K562 (cell line): Measurements from ENCODE around the gene MDC1. TPM values are rescaled to one million over a fixed set of nuclear protein-coding genes. Genes with fewer than 3 reads are reported as not detected.

Experiments
- ATF1 ChIP-seq, 2 experiments: fragments of 450-650 bp in 1 of 2; IDR thresholded peaks; 2 replicates each; pipeline ENCODE4 v1.6.1; 2016; ENCODE audit warnings: missing compliant biosample characterization in 1 of 2, missing genetic modification characterization in 1 of 2
- DIDO1 ChIP-seq: fragments of 450-650 bp; IDR thresholded peaks from 2 replicates; pipeline ENCODE4 v1.6.1; 2016; ENCODE audit warnings: low read depth, missing biosample characterization, missing genetic modification characterization
- ELF2 ChIP-seq: fragments of 250-450 bp; sonication (Bioruptor Pico); IDR thresholded peaks from 2 replicates; pipeline ENCODE4 v1.5.0; 2021; ENCODE audit warnings: mild to moderate bottlenecking
- FOXA3 ChIP-seq, 2 experiments: fragments of 450-650 bp in 1 of 2; sonication (generic) in 1 of 2; formaldehyde crosslinking; IDR thresholded peaks in 1 of 2; conservative IDR thresholded peaks in 1 of 2; 2 replicates each; pipeline versions ENCODE4 v1.4.0 to v1.8.0; 2020 to 2022; ENCODE audit warnings: mild to moderate bottlenecking in 2 of 2, missing genetic modification reagents in 1 of 2
- FOXP1 ChIP-seq: sonication (generic); formaldehyde crosslinking; IDR thresholded peaks from 2 replicates; pipeline ENCODE4 v1.8.0; 2022; ENCODE audit warnings: mild to moderate bottlenecking, missing genetic modification reagents
- GTF2F1 ChIP-seq: IDR thresholded peaks from 2 replicates; pipeline ENCODE4 v1.6.1; 2011; ENCODE audit warnings: low read depth, low read length, improper control_type of control experiment
- HNRNPL ChIP-seq: fragments of 200-400 bp; formaldehyde crosslinking; IDR thresholded peaks from 2 replicates; pipeline ENCODE4 v1.6.1; 2017; ENCODE audit warnings: low read depth, mild to moderate bottlenecking, low read length
- KAT8 ChIP-seq: fragments of 450-650 bp; IDR thresholded peaks from 2 replicates; pipeline ENCODE4 v1.6.1; 2016; ENCODE audit warnings: low read depth, mild to moderate bottlenecking
- NBN ChIP-seq: fragments of 450-650 bp; IDR thresholded peaks from 2 replicates; pipeline ENCODE4 v1.6.1; 2016; ENCODE audit warnings: low read depth, mild to moderate bottlenecking
- NFATC3 ChIP-seq: fragments of 450-650 bp; IDR thresholded peaks from 2 replicates; pipeline ENCODE4 v1.6.1; 2017; ENCODE audit warnings: mild to moderate bottlenecking
- NR3C1 ChIP-seq: sonication (generic); formaldehyde crosslinking; IDR thresholded peaks from 2 replicates; pipeline ENCODE4 v1.8.1; 2022; ENCODE audit warnings: missing genetic modification reagents
- PRMT5 ChIP-seq: sonication (generic); formaldehyde crosslinking; IDR thresholded peaks from 2 replicates; pipeline ENCODE4 v1.5.0; 2020; ENCODE audit warnings: missing genetic modification reagents
- ZFP1 ChIP-seq: fragments of 450-650 bp; formaldehyde crosslinking; IDR thresholded peaks from 2 replicates; pipeline ENCODE4 v1.4.0; 2020; ENCODE audit warnings: mild to moderate bottlenecking, mixed read lengths
- ZNF609 ChIP-seq: sonication (generic); formaldehyde crosslinking; IDR thresholded peaks from 2 replicates; pipeline ENCODE4 v1.8.1; 2023; ENCODE audit warnings: missing genetic modification reagents, mild to moderate bottlenecking, borderline replicate concordance
- polyA plus RNA-seq, 8 experiments: library from polyadenylated mRNA; depleted of rRNA in 4 of 8; stranded (reverse) in 5 of 8; unstranded in 3 of 8; fragments of >200 nt; fragmentation: Nextera tagmentation in 2 of 8; fragmentation: Illumina TruSeq in 1 of 8; extraction: Ambion mirVana in 2 of 8; extraction: Trizol in 1 of 8; gene quantifications; 2 replicates each; pipeline versions ENCODE4 v1.2.1 to v1.2.3, GENCODE V29; 2011 to 2014; ENCODE audit warnings: inconsistent platforms in 1 of 8, missing spikeins in 1 of 8
- total RNA-seq, 7 experiments: library from RNA; depleted of rRNA in 6 of 7; stranded (reverse); fragments of >200 nt in 6 of 7; fragmentation: Illumina TruSeq in 2 of 7; extraction: Trizol in 2 of 7; gene quantifications; 2 replicates each; pipeline versions ENCODE4 v1.2.1 to v1.2.3, GENCODE V29; 2011 to 2021; ENCODE audit warnings: low replicate concordance in 1 of 7
- TF ChIP-seq, protein P1 (sequence below): fragments of 200-800 bp; sonication (Bioruptor generic); IDR thresholded peaks from 2 replicates; pipeline ENCODE4 v1.6.1; 2016; ENCODE audit warnings: missing genetic modification characterization, missing compliant biosample characterization
- TF ChIP-seq, protein P2 (sequence below): sonication (generic); formaldehyde crosslinking; IDR thresholded peaks from 2 replicates; pipeline ENCODE4 v1.8.0; 2022; ENCODE audit warnings: mild to moderate bottlenecking, missing genetic modification reagents

MDC1 gene
- total and polyA plus RNA-seq, 9 of the 15 experiments (the other 6 are each of a cell fraction or from before 2014, with no cell fraction given) = 8.2 to 114 (median 20.0) TPM

- TF ChIP-seq, protein P1, sequence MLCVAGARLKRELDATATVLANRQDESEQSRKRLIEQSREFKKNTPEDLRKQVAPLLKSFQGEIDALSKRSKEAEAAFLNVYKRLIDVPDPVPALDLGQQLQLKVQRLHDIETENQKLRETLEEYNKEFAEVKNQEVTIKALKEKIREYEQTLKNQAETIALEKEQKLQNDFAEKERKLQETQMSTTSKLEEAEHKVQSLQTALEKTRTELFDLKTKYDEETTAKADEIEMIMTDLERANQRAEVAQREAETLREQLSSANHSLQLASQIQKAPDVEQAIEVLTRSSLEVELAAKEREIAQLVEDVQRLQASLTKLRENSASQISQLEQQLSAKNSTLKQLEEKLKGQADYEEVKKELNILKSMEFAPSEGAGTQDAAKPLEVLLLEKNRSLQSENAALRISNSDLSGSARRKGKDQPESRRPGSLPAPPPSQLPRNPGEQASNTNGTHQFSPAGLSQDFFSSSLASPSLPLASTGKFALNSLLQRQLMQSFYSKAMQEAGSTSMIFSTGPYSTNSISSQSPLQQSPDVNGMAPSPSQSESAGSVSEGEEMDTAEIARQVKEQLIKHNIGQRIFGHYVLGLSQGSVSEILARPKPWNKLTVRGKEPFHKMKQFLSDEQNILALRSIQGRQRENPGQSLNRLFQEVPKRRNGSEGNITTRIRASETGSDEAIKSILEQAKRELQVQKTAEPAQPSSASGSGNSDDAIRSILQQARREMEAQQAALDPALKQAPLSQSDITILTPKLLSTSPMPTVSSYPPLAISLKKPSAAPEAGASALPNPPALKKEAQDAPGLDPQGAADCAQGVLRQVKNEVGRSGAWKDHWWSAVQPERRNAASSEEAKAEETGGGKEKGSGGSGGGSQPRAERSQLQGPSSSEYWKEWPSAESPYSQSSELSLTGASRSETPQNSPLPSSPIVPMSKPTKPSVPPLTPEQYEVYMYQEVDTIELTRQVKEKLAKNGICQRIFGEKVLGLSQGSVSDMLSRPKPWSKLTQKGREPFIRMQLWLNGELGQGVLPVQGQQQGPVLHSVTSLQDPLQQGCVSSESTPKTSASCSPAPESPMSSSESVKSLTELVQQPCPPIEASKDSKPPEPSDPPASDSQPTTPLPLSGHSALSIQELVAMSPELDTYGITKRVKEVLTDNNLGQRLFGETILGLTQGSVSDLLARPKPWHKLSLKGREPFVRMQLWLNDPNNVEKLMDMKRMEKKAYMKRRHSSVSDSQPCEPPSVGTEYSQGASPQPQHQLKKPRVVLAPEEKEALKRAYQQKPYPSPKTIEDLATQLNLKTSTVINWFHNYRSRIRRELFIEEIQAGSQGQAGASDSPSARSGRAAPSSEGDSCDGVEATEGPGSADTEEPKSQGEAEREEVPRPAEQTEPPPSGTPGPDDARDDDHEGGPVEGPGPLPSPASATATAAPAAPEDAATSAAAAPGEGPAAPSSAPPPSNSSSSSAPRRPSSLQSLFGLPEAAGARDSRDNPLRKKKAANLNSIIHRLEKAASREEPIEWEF = no peak
- TF ChIP-seq GTF2F1 = no peak
- TF ChIP-seq ZNF609 (CRISPR knock-in tag) = no peak
- no peak for TF ChIP-seq FOXP1
- no peak for TF ChIP-seq ZFP1 (CRISPR knock-in tag)
- no peak for TF ChIP-seq HNRNPL
- peak; percentile 28 for TF ChIP-seq NBN
- TF ChIP-seq NR3C1 (CRISPR knock-in tag) = no peak
- 0 out of 4 replicates have a peak, but pooled peaks of 1 of the 2 experiments have one; percentile 16 for TF ChIP-seq FOXA3 (CRISPR knock-in tag; conservative IDR thresholded peaks at IDR 0.05 in 1 of 2, IDR thresholded peaks at IDR 0.05 in 1 of 2)
- no peak for TF ChIP-seq ELF2 (CRISPR knock-in tag)
- TF ChIP-seq, protein P2, sequence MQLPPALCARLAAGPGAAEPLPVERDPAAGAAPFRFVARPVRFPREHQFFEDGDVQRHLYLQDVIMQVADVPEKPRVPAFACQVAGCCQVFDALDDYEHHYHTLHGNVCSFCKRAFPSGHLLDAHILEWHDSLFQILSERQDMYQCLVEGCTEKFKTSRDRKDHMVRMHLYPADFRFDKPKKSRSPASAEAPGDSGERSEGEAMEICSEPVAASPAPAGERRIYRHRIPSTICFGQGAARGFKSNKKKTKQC (CRISPR knock-in tag) = 0 out of 2 replicates have a peak, but pooled peaks have one; percentile 41
- TF ChIP-seq KAT8 = no peak
- TF ChIP-seq ATF1 (CRISPR knock-in tag; IDR thresholded peaks at IDR 0.05) = no peak
- TF ChIP-seq ATF1 (tag; IDR thresholded peaks at IDR 0.05) = no peak
- no peak for TF ChIP-seq PRMT5 (CRISPR knock-in tag)
- TF ChIP-seq DIDO1 (tag) = no peak
- no peak for TF ChIP-seq NFATC3
Observed at GRCh38 chr6:30686009-30686907, 30.8 kb downstream of the MDC1 start, which contains the start of gene PPP1R18 (continued).
